Smooth muscle cell of bladder (primary cell): ENCODE measurements around the gene TTC4. TPM values are rescaled to one million over a fixed set of nuclear protein-coding genes. Genes with fewer than 3 reads are reported as not detected.

Experiments used
- total RNA-seq: library from RNA; depleted of rRNA; stranded (reverse); fragments of >200 nt; gene quantifications from 2 replicates; pipeline ENCODE4 v1.2.3, GENCODE V29; 2014

The TTC4 gene, protein sequence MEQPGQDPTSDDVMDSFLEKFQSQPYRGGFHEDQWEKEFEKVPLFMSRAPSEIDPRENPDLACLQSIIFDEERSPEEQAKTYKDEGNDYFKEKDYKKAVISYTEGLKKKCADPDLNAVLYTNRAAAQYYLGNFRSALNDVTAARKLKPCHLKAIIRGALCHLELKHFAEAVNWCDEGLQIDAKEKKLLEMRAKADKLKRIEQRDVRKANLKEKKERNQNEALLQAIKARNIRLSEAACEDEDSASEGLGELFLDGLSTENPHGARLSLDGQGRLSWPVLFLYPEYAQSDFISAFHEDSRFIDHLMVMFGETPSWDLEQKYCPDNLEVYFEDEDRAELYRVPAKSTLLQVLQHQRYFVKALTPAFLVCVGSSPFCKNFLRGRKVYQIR
- total RNA-seq = 14.2 and 18.3 TPM in 2 replicates

GRCh38 chr1:54715493-54716298 is at the start of gene TTC4:
Gene TTC4, plus strand, starts transcription at chr1:54715861. Its CDS starts 48 bp downstream, at chr1:54715909.

DNA sequence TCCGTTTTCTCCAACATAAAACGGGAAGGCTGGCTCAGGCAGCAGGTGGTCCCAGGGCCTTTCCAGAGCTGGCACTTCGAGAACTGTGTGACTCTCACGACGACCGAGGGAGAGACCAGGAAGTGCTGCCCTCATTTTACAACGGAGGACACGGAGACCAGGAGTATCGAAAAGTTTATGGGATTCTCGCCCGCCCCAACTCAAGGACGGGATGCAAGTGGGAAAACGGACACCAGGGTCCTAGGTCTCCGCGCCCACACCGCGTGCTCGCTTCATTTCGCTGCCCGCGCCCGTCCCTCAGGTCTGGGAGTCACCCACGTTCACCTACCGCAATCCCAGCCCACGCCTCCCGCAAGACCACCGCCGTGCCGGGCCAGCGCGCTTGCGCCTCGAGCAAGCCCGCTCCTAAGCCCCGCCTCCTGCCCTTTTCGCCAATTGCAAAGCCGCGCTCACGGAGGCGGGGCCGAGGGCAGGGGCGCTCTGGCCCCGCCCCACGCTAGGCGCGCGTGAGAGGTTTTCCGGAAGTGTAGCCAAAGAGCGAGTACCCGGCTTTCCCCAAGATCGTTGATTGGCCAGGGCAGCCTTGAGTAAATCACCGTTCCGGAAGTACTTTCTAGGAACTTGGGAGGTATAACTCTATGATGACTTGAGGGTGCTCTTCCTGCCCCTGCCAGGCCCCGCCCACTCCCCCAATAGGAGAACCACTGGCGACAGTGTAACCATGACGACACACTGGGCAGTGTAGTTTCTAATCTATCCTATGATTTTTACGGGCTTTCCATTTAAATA is 48.7 kb downstream of the TTC4 start, which contains the start of gene PARS2:
TSS of gene PARS2 (minus strand) at position 391 of the 789 bp plus-strand sequence. CDS start 5,362 bp downstream, outside the sequence.

Other genes with a start within 250 kb of the TTC4 start
- 1.8 and 6.6 TPM in 2 replicates for gene ACOT11, start 167.6 kb upstream of the TTC4 start, total RNA-seq
- not detected in 2 replicates for gene FAM151A, start 92.3 kb upstream of the TTC4 start, total RNA-seq
- gene MROH7, start 74.1 kb upstream of the TTC4 start, total RNA-seq = 0.14 and 0.92 TPM in 2 replicates
- gene PARS2, start 48.7 kb downstream of the TTC4 start, total RNA-seq = 3.3 and 4.6 TPM in 2 replicates
- not detected in 2 replicates for gene TTC22, start 85.5 kb downstream of the TTC4 start, total RNA-seq
- gene DHCR24, start 171.3 kb downstream of the TTC4 start, total RNA-seq = 130 TPM in 2 replicates